ENCODE results near the gene BBX.

GRCh38 chr3:107664614-107665013 lies 141.9 kb downstream of the BBX start:
- no peak for TF ChIP-seq POLR2A (IDR thresholded peaks at IDR 0.05)
- TF ChIP-seq, protein P1, sequence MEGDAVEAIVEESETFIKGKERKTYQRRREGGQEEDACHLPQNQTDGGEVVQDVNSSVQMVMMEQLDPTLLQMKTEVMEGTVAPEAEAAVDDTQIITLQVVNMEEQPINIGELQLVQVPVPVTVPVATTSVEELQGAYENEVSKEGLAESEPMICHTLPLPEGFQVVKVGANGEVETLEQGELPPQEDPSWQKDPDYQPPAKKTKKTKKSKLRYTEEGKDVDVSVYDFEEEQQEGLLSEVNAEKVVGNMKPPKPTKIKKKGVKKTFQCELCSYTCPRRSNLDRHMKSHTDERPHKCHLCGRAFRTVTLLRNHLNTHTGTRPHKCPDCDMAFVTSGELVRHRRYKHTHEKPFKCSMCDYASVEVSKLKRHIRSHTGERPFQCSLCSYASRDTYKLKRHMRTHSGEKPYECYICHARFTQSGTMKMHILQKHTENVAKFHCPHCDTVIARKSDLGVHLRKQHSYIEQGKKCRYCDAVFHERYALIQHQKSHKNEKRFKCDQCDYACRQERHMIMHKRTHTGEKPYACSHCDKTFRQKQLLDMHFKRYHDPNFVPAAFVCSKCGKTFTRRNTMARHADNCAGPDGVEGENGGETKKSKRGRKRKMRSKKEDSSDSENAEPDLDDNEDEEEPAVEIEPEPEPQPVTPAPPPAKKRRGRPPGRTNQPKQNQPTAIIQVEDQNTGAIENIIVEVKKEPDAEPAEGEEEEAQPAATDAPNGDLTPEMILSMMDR (IDR thresholded peaks at IDR 0.05), result no peak

Measured in lower leg skin (tissue), 3 donors.